Neural cell (in vitro differentiated cells): Measurements from ENCODE around the gene CKAP5.

ENCODE experiments used
- CTCF ChIP-seq: fragments of 450-650 bp; IDR thresholded peaks from 2 replicates; pipeline ENCODE4 v1.5.1; 2014; ENCODE audit warnings: antibody characterized with exemption, mild to moderate bottlenecking, moderate library complexity; ENCODE audit not compliant: poor library complexity, severe bottlenecking
- EP300 ChIP-seq: fragments of 450-650 bp; conservative IDR thresholded peaks from 2 replicates; pipeline ENCODE4 v1.6.1; 2014; ENCODE audit warnings: antibody characterized with exemption, mild to moderate bottlenecking, moderate library complexity; ENCODE audit not compliant: poor library complexity, severe bottlenecking
- EZH2 ChIP-seq: fragments of 200-600, 300-800 bp; shearing (Covaris generic), sonication (generic); IDR thresholded peaks from 2 replicates; pipeline ENCODE4 v1.6.1; 2014; ENCODE audit warnings: antibody characterized with exemption, low read length, borderline replicate concordance, mild to moderate bottlenecking; ENCODE audit not compliant: insufficient read depth, poor library complexity, severe bottlenecking
- POLR2AphosphoS5 ChIP-seq: IDR thresholded peaks from 2 replicates; pipeline ENCODE4 v1.6.1; 2012
- REST ChIP-seq: IDR thresholded peaks from 2 replicates; pipeline ENCODE4 v1.6.1; 2012; ENCODE audit warnings: borderline replicate concordance
- SMC3 ChIP-seq: fragments of 450-650 bp; conservative IDR thresholded peaks from 2 replicates; pipeline ENCODE4 v1.6.1; 2014; ENCODE audit warnings: antibody characterized with exemption, mild to moderate bottlenecking, moderate library complexity; ENCODE audit not compliant: poor library complexity
- TAF1 ChIP-seq: IDR thresholded peaks from 2 replicates; pipeline ENCODE4 v1.6.1; 2012; ENCODE audit warnings: low read depth

- no peak for TF ChIP-seq POLR2AphosphoS5
- TF ChIP-seq CTCF: no peak
- TF ChIP-seq EP300: no peak
- no peak for TF ChIP-seq REST
- no peak for TF ChIP-seq EZH2
- TF ChIP-seq TAF1: no peak
- no peak for TF ChIP-seq SMC3
Observed at GRCh38 chr11:46737699-46738098, 108.4 kb downstream of the CKAP5 start.
